NCI-H1105 (cell line): Measurements from ENCODE around the gene PGAM2.

Experiments
- DNase-seq: peaks from one replicate; lab custom pipeline; 2025; lab: John Stamatoyannopoulos, UW

Gene PGAM2

DNA sequence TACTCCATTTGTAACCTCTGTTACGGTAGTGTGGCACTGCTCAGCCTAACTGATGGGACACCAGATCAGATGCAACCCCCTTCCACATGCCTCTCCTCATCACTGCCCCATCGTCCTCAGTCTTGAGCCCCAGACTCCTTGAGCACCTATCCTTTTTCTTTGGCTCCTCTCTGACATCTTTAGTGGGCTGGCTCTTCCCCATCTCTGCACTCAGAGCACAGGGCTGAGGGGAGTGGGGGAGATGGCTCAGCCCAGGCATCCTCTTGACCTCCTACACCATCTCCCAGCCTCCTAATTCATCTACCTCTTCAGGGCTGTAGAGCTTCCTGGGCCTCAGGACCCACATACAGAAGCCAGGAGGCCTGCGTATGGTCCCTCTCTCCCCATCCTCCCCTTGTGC is 18.4 kb upstream of the PGAM2 start:
- DNase-seq: no peak

DNA sequence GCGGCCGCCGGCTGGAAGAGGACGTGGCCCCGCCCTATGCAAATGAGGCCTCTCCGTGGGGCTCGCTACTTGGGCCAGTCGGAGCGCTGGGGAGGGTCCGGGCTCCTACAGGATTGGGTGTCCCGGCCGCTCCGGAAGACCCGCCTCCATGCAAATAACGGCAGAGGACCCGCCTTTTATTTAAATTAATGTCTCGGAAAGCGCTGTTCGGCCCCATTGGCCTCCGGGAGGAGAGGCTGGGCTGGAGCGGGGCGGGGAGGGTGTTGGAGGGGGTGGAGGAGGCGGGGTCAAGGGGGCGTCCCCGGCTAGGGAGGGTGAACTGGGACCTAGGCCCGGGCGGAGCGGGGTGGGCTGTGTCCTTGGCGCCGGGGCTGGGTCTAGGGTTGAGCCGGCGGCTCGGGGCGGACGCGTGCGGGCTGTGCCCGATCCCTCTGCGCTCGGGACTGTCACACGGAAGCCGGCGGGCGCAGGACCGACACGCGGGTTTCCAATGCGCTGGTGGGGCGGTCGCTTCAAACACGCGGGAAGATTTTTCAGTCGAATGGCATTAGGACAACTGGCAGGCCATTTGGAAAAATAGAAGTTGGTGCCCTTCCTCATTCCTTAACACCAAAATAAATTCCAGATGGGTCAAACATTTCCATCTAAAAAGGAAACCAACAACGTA is 17.3 kb upstream of the PGAM2 start:
- peak; percentile 98 for DNase-seq

DNA sequence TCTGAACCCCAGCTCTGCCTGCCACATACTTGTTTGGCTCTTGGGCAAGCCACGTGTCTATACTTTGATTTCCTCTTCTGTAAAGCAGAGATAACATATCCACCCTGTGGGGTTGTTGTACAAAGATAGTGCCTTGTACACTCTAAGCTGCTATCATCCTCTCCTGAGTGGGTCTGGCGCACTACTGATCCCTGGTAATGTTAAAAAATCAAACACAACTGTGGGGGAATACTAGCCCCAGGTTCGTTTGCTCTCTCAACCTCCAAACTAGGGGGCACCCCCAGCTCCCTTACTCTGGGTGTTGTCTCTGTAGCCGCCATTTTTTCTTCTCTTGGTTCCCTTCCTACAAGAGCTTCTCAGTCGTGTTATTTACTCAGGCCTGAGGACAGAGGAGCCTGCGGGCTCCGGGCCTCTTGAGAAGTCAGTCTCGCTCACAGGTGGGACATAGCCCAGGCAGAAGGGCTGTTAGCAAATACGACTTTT is 15.9 kb upstream of the PGAM2 start:
- no peak for DNase-seq

DNA sequence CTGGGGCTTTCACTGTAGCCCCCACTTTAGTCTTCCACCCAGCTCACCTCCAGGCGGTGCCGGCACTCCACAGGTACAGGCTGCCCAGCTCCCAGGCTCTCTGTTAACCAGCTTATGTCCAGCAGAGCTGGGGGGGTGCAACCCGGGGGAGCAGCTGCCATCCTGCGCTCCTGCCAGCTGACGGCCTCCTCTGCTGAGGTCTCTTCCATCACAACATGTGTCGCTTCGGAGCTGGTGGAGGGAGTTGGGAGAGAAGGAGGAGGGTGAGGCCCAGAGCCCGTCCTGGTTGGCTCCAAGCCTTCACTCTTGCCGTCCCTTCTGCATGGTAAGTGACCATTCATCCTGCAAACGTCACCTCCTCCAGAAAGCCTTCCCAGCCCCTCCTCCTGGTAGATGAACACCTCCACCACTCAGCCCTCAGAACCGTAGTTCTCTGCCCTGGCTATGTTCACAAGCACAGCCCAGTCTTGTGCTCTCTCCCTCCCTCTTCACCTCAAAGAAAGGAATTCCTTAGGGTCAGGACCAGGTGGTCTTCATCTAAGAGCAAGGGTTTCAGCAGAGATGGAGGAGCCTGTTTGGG is 15.4 kb upstream of the PGAM2 start:
- DNase-seq: no peak

DNA sequence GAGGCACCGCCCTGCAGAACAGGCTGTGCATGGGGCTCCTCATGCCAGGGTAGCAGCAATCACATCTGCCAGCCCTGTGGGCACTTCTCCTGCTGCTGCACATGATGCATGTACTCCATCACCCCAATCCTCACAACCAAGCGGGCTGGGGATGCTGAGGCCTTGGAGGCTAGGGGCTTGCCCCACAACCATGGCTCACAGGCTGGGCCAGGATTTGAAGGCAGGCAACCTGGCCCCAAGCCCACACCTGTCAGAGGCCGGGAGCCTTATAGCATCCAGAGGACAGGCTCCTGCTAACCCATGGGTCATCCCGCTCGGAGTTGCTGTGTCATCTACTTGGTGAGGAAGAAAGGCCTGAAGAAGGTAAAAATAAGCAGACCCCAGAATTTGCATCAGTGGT is 14.8 kb upstream of the PGAM2 start:
- DNase-seq: no peak

DNA sequence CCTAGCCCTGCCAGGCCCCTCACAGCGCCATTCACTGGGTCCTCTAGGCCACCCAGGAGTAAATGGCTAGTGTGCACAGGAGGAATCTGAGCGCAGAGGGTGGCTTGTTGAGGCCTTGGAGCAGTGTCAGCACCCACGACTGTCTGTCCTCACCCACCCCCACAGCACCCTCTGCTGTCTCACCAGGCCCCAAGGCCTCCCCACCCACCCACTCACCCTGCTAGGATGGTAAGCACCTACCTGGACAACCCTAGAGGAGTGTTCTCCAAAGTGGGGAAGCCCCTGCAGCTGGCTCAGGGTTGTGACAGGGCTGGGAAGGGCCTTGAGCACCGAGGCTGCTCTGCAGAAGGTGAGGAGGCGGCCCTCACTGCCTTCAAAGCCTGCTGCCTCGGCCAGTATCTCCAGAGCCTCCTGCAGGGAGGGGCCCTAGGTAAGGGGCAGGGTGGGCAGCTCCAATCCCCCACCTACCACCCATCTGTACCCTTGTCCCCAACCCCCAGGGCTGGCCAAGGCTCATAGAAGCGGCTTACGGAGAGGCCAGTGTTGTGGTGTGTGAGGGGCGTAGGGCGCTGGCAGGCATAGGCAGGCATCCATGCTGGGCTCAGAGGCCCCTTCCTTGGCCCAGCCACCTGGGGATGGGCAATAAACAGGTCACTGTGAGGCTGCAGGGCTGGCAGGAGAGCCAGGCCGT is 14.1 kb upstream of the PGAM2 start:
- no peak for DNase-seq

DNA sequence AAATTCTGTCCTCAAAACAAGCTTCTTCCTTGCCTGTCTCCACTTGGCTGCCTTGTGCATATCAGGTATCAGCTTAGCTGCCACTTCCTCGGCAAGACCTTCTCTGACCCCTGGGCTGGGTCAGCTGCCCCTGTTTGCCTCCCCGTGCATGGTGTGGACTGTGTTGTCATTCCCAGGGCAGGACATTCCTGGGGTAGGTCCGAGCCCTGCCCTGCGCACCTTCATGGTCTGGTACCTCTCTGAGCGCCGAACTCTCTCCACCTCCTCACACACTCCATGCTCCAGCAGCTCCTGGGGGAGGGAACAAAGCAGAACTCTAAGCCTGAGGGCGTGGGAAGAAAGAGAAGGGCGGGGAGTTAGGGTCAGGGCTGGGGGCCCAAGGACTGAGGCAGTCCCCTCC is 13.2 kb upstream of the PGAM2 start:
- no peak for DNase-seq

DNA sequence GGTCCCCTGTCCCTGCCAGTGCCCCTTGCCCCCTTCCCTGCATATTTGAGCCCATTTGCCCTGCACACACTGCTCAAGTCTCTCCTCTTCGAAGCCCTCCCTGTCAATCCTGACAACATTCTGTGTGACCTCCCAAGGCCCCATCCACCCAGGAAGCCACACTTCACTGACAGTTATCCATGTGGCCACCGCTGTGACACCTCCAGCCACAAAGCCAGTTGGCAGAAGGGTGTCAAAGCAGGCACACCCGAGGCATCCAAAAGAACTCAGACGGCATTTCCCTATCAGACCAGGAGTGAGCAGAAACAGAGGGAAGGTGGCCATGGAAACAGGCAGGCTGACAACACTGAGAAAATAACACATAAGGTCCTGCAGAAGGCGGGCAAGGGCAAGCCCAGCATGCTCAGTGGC is 12.3 kb upstream of the PGAM2 start:
- DNase-seq: no peak

DNA sequence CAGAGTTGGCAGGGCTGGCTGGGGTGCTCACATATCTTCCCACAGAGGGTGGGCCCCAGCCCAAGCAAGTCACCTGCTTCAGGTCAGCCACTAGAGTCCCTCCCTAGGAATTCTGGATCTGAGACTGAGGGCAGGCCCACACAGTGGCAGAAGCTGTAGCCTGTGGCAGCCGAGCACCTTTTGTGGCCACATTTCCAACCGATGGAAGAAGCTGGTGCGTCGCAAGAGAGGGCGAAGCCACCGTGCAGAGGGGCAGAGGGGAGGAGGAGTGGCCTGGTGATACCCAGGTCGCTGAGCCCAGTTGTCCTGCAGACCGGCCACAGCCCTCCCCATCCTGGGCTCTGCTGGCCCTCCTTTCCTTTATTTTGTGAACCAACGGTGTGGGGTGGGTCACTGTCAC is 11.7 kb upstream of the PGAM2 start:
- no peak for DNase-seq

DNA sequence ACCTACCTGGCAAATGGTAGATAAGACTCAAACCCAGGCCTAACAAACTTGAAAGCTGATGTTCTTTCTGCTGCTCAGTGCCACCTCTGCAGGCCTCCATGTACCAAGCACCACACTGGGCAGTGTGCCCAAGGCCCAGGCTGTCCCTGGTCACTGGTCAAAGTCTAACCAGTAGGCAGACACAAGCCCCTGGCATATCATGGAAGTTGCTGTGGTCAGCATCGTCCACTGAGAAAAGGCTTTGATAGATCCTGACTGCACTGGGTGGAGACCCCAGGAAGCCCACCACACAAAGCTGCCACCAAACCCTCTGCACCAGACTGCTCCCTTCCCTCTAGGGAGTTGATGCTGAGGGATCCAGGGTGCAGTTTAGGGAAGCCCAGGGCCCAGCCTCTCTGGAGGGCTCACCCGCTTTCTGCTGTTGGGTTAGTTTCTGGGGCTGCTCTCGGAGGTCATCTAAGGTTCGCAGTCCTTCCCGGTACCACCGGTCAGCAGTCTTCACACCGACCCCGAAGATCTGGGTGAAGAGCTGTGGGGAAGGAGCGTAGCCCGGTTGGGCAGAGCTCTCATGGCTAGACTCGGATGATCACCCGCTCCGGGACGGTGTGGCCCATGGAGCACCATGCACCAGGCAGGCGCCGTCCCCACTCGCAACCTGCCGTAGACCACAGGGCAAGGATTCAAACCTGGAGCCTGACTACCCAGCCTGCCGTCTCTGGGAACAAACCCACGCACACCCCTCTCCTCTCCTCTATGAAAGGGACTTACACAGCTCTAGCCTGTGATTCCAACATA is 10.9 kb upstream of the PGAM2 start:
- DNase-seq: no peak

DNA sequence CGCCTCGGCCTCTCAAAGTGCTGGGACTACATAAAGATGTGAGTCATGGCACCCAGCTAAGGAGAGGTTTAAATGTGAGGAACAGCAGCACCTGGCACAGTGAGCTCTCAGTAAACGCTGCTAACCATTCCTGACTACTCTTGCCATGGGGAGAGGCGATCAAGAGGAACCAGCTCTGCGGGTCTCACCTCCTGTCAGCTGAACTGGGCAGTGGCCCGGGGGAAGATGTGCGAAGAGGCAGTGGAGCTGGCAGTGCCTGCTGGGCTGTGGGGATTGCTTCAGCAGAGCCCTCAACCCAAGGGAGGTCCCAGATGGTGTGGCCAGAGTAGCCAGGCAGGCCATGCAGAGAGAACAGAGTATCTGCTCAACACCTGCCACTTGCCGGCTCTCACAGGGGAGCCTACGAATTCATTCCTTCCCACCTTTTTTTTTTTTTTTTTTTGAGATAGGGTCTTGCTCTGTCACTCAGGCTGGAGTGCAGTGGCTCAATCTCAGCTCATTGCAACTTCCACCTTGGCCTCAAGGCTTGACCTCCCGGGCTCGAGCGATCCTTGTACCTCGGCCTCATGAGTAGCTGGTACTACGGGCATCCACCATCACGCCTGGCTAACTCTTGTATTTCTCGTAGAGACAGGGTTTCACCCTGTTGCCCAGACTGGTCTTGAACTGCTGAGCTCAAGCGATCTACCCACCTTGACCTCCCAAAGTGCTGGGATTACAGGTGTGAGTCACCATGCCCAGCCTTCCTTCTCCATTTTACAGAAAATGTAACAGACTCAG is 10.1 kb upstream of the PGAM2 start:
- DNase-seq: no peak

DNA sequence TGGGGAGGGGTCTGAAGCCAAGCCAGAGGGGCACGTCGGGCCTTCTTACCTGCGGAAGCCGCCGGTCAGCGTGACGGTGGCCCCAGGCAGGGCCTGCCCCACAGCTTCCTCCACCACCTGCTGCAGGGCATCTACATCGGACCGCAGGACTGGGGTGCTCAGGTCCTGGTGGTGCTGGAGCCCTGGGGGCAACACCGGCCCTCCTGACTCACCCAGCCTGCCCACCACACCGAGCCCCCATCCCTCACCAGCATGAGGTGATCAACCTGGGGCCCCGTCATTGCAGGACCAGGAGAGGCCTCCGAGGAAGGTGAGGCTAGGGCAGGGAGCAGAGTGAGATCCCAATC is 9.0 kb upstream of the PGAM2 start:
- DNase-seq: no peak

DNA sequence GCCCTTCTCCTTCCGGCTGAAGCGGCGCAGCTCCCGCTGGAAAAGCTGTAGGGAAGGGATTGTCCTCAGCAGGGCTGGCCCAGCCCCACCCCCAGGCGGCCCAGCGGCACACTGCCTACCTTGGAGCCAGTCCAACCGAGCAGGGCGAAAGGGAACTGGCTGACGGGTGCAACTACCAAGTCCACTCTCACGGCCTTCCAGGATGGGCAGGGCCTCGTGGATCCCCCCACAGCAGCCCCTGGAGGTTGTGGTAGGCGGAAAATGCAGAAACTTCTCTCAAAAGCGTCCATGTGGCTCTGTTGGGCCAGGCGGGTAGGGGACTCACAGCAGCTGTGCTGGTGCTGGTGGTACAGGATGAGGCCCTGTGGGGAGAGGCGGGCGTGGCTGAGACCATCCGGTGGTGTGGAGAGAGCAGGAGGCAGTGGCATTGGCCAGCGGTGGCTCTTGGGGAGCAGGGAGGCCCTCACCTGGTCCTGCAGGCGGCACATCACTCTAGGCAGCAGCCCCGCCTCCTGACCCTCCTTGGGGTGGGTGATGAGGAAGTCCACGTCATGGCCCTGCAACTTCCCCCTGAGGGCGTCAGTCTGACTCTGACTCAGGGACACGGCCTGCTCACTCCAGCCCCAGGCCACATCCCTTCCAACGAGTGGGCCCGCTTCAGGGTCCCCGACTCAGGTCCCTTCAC is 8.4 kb upstream of the PGAM2 start:
- no peak for DNase-seq

DNA sequence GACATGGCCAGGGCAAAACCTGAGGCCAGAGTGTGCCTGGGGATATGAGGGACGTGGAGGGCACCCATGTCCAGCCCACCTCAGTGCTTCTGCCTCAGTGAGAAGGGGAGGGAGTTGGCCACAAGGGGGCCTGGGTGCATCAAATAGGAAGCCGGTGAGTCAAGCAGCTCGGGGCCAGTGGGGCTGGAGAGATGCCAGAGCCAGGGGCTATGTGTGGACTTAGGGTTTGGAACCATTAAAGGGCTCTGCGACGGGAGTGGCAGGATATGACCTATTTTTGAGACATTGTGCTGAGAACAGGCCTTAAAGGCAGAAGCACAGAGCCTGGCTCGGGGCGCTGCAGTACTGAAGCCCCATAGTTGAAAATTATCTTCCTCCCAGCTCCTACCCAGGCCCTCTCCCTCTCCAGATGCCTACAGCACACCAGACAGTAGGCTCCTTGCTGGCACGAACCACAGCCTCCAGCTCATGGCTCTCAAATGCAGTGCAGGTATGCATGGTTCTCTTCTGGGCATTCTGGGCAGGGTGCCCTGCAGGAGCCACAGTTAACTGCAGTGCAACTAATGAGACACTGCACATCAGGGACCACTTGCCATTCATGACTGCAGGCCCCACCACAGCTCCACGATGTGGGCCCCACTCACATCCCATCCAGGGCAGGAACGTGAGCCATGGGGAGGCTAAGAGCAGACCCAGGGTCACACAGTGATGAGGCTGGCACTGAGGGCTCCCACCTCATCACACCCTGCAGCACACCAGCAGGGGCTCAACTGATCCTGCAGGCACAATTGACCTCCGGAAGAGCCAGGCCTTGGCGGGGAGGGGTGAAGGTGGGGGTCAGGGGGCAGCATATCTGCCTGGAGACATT is 7.2 kb upstream of the PGAM2 start:
- peak; percentile 43 for DNase-seq

DNA sequence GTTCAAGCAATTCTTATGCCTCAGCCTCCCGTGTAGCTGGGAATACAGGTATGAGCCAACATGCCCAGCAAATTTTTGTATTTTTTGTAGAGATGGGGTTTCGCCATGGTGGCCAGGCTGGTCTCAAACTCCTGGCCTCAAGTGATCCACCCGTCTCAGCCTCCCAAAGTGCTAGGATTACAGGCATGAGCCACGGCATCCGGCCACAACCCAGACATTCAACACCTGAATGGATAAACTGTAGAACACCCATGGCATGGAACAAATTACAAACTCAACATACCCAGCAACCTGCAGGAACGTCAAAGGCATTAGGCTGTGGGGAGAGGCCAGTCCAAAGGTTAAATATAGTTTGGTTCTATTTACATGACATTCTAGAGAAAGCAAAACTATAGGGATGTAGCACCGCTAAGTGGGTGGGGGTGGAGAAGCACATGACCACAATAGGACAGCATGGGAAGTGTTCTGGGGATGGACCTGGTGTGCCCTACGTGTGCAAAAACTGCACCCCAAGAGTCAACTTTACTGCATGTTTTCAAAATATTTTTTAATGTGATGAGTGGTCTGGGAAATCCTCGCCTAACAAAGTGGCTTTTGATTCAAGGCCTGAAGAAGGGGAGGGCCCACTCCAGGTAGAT is 6.5 kb upstream of the PGAM2 start:
- DNase-seq: no peak

DNA sequence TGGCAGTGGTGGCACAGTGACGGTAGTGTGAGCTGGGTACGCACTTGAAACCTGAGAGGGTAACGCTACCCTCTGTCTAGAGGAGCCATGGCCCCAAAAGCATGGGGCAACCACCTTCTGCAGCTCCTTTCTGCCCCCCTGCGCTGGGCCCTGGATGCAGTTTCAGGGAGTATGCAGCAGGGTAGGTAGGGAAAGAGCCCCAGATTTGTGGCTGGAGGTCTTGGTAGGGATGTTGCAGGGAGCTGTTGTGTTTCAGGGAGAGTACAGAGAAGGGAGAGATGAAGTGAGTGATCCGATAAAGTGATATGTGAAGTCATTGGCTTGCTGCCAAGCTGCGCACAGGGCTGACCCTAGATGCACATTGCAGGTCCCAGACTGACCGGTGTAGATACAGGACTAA is 2.7 kb upstream of the PGAM2 start:
- no peak for DNase-seq

DNA sequence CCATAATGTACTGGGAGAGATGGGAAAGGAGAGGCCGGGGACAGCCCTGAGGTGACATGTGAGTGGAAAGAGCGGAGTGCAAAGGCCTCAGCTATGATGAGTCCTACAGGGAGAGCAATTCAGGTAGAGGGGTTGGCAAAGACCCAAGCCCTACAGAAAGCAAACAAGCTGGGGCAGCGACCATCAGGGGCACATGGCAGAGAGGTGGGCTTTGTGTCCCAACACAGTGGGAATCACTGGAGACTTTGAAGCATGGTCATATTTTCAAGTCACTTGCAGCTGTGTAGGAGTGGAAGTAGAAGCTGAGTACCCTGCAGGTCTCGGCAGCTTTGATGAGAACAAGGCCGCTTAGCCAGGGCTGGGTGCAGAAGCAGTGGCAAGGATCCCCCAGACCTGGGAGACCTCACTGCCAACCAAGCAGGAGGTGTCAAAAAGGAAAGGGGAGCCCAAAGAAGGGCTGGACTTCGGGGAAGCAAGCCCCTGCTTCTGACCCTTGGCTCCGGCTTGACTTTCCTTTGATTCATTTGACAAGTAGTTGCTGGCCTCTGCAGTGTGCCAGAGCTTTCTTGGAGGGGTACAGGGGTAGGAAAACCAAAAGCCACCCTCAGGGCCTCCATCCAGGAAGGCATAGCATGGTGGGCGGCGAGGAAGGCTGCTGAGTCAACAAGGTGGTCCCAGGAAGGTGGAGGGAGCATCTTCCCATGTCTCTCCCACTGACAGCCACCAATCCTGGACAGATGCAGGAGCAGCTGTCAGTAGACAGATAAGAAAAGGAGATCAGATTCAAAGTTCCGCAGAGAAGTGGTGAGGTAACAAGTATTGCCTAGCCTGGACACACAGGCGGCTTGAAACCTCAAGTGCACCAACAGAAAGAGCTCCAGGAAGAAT is 1.9 kb upstream of the PGAM2 start:
- DNase-seq: no peak

DNA sequence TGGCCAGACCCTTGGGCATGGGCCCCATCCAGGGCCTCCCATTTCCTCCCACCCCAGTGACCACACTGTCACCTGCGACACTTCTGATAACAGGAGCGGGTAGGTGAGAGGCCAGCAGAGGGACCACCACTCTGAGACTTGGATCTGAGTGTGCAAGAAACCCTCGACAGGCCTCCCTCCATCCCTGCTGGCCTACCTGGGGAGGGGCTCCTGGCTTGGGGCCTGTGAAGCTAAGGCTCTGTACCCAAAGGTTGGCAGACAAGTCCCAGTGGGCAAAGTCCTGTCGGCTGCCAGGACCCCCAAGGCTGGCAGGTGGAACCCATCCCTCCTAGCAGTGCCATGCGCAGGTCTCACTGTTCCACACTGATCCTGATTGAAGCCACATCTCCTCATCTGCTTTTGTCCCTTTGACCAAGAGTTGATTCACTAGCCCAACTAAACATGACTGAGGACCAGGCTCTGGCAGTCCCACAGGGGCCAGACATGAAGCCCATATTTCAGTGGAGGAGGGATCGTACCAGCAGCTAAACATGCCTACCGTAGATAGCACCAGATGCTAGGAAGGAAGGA is 1.2 kb upstream of the PGAM2 start:
- no peak for DNase-seq

DNA sequence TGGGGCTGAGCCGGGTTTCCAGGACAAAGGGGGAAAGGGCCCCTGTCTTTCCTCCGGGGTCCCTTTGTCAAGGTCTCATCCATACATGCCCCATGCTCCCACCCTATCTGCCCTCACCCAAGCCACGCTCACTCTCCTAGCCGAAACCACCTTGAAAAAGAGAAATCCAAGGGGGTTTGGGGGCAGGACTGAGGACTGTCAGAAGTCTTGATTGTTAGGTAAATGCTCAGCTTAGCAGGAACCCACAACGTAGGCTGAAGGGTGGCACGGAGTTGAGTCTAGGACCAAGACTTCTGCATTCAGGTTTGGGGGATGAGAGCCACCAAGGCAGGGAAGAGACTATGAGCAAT is 719 bp upstream of the PGAM2 start:
- no peak for DNase-seq
